Fibroblast of lung (primary cell): ENCODE measurements around the gene MGAT3. TPM values are rescaled to one million over a fixed set of nuclear protein-coding genes. Genes with fewer than 3 reads are reported as not detected.

ENCODE experiments used
- DNase-seq, 2 donors: peaks; one replicate each; pipeline versions ENCODE4 v3.0.0 to v3.0.0-alpha.2; 2010; ENCODE audit warnings: low read depth in 2 of 2
- H2AFZ ChIP-seq: 2 replicates; pipeline ENCODE4 v1.5.1; 2012; ENCODE audit warnings: low read length, control low read depth, inconsistent platforms
- H3K27ac ChIP-seq: 2 replicates; pipeline ENCODE4 v1.5.1; 2011; ENCODE audit warnings: low read length, control low read depth; ENCODE audit not compliant: insufficient read depth
- H3K27me3 ChIP-seq: 2 replicates; pipeline ENCODE4 v1.5.1; 2011; ENCODE audit warnings: mild to moderate bottlenecking, low read length; ENCODE audit not compliant: control insufficient read depth, insufficient read depth
- H3K36me3 ChIP-seq: 2 replicates; pipeline ENCODE4 v1.5.1; 2011; ENCODE audit warnings: low read length; ENCODE audit not compliant: control insufficient read depth, insufficient read depth
- H3K4me1 ChIP-seq: 2 replicates; pipeline ENCODE4 v1.5.1; 2011; ENCODE audit warnings: low read length; ENCODE audit not compliant: control insufficient read depth, insufficient read depth; ENCODE audit errors: extremely low read depth
- H3K4me2 ChIP-seq: 2 replicates; pipeline ENCODE4 v1.5.1; 2011; ENCODE audit warnings: low read length, control low read depth; ENCODE audit not compliant: insufficient read depth; ENCODE audit errors: extremely low read depth
- H3K4me3 ChIP-seq, 4 experiments: fragments of 200-600 bp in 1 of 4; sonication (generic) in 1 of 4; replicated peaks in 1 of 4; 2 replicates each; pipeline ENCODE4 v1.5.1; 2011 to 2016; ENCODE audit warnings: low read length in 4 of 4, low read depth in 3 of 4, mild to moderate bottlenecking in 3 of 4, control low read depth in 2 of 4, inconsistent platforms in 1 of 4, mixed read lengths in 1 of 4; ENCODE audit not compliant: insufficient read depth in 1 of 4; ENCODE audit errors: control extremely low read depth in 1 of 4
- H3K79me2 ChIP-seq: 2 replicates; pipeline ENCODE4 v1.5.1; 2012; ENCODE audit warnings: mild to moderate bottlenecking, low read length, inconsistent platforms; ENCODE audit not compliant: control insufficient read depth, insufficient read depth
- H3K9ac ChIP-seq: 2 replicates; pipeline ENCODE4 v1.5.1; 2011; ENCODE audit warnings: mild to moderate bottlenecking, low read length, control low read depth; ENCODE audit not compliant: insufficient read depth
- H3K9me3 ChIP-seq: 2 replicates; pipeline ENCODE4 v1.5.1; 2012; ENCODE audit warnings: low read depth, low read length; ENCODE audit not compliant: control insufficient read depth, insufficient read depth
- H4K20me1 ChIP-seq: 2 replicates; pipeline ENCODE4 v1.5.1; 2011; ENCODE audit warnings: low read length; ENCODE audit not compliant: control insufficient read depth, insufficient read depth; ENCODE audit errors: extremely low read depth
- EZH2 ChIP-seq: IDR thresholded peaks from 2 replicates; pipeline ENCODE4 v1.5.1; 2012; ENCODE audit warnings: low read length, control low read depth, mild to moderate bottlenecking; ENCODE audit errors: missing control alignments
- polyA plus RNA-seq, 2 donors: library from polyadenylated mRNA; depleted of rRNA in 1 of 2; stranded (reverse) in 1 of 2; unstranded in 1 of 2; fragments of >200 nt; gene quantifications; 2 replicates each; pipeline ENCODE4 v1.2.1, GENCODE V29; 2011 to 2012; ENCODE audit warnings: missing spikeins in 1 of 2
- total RNA-seq: library from RNA; depleted of rRNA; stranded (reverse); fragments of >200 nt; gene quantifications from 2 replicates; pipeline ENCODE4 v1.2.1, GENCODE V29; 2014
- TF ChIP-seq, protein P1 (sequence below), 2 donors: IDR thresholded peaks in 1 of 2; conservative IDR thresholded peaks in 1 of 2; 1 replicate in 1 of 2; 2 replicates in 1 of 2; pipeline ENCODE4 v1.5.1; 2011 to 2012; ENCODE audit warnings: low read length in 2 of 2, control low read depth in 1 of 2, inconsistent platforms in 1 of 2, low read depth in 1 of 2, mild to moderate bottlenecking in 1 of 2

Gene MGAT3
- total and polyA plus RNA-seq, 2 donors (not counting 1 experiment from before 2014, with no cell fraction given) = 0.09 TPM; not detected in 1

DNA sequence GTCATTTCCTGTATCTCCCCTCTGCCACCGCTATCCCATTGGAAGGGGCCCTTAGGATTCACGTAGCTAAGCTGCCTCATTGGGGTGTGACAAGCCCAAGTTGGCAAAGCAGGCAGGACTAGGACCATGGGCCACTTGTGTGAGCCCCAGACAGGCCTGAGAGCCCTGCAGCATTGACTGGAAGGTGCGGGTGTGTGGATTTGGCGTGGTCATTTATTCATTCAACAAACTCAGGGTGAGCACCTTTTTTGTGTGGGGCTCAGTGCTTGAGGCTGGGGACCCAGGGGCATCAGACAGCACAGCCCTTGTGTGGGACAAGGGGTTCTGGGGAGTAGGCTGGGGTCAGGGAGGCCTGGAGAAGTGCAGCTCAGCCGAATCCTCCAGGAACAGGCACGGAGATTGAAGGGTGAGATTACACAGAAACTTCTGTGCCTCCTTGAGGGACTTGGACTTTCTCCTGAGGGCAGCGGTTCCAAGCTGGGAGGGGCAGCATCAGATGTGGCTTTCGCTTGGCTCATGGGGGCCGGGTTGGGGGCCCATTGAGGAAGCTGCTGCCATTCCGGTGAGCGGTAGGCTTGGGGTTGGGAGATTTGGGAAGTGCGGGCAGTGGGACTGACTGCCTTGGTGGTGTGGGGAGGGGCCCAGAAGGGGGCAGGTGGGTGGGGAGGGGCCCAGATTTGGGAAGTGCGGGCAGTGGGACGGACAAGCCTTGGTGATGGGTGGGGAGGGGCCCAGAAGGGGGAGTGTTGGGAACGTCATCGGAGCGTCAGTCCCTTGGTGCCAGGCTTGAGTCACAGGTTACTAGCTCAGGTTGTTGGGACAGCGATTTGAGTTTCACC, 11.9 kb downstream of the MGAT3 start:
- no peak overlapping the region for H3K27ac ChIP-seq
- peaks cover 2% of the 10 kb centered on the region for H3K27me3 ChIP-seq
- no peaks in the 10 kb centered on the region for H4K20me1 ChIP-seq
- H2AFZ ChIP-seq = no peak overlapping the region
- no peaks in the 10 kb centered on the region for H3K79me2 ChIP-seq
- no peak overlapping the region for H3K4me3 ChIP-seq
- H3K9ac ChIP-seq = no peak overlapping the region
- no peak for TF ChIP-seq EZH2
- TF ChIP-seq, protein P1, sequence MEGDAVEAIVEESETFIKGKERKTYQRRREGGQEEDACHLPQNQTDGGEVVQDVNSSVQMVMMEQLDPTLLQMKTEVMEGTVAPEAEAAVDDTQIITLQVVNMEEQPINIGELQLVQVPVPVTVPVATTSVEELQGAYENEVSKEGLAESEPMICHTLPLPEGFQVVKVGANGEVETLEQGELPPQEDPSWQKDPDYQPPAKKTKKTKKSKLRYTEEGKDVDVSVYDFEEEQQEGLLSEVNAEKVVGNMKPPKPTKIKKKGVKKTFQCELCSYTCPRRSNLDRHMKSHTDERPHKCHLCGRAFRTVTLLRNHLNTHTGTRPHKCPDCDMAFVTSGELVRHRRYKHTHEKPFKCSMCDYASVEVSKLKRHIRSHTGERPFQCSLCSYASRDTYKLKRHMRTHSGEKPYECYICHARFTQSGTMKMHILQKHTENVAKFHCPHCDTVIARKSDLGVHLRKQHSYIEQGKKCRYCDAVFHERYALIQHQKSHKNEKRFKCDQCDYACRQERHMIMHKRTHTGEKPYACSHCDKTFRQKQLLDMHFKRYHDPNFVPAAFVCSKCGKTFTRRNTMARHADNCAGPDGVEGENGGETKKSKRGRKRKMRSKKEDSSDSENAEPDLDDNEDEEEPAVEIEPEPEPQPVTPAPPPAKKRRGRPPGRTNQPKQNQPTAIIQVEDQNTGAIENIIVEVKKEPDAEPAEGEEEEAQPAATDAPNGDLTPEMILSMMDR (conservative IDR thresholded peaks at IDR 0.05 in 1 of 2, IDR thresholded peaks at IDR 0.05 in 1 of 2; ENCODE audit: low read depth in 1 of 2, low read length in 2 of 2) = no peak
- H3K4me2 ChIP-seq = no peak overlapping the region
- H3K9me3 ChIP-seq = no peaks in the 10 kb centered on the region
- no peaks in the 10 kb centered on the region for H3K36me3 ChIP-seq
- DNase-seq = no peak
- H3K4me1 ChIP-seq = peaks cover 3% of the 10 kb centered on the region

DNA sequence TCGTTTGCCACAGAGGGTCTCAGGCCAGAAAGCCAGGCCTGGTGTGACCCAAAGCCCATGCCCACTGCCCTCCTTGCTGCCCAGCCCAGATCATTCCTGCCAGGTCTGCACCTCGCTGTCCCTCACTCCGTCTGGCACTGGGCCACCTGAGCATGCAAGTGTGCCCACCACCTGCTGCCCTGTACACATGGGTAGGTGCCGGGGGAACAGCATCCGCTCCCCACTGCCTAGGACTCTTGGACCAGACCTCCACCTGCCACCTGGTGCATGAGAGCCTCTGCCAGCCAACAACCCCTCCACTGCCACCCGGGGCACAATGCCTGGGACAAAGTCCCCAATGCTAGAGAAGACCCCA, 12.5 kb downstream of the MGAT3 start:
- Histone ChIP-seq H3K27me3 (peaks cover 2% of the 10 kb centered on the region), H3K27ac (no peak overlapping the region), H3K4me2 (no peak overlapping the region), H3K79me2 (no peaks in the 10 kb centered on the region), H3K36me3 (no peaks in the 10 kb centered on the region), H3K4me3 (no peak overlapping the region), H4K20me1 (no peaks in the 10 kb centered on the region), H2AFZ (no peak overlapping the region), H3K9ac (no peak overlapping the region), H3K9me3 (no peaks in the 10 kb centered on the region), H3K4me1 (peaks cover 3% of the 10 kb centered on the region)
- no peak for DNase-seq
- no peak for TF ChIP-seq EZH2
- TF ChIP-seq, protein P1 (conservative IDR thresholded peaks at IDR 0.05 in 1 of 2, IDR thresholded peaks at IDR 0.05 in 1 of 2; ENCODE audit: low read depth in 1 of 2, low read length in 2 of 2) = no peak

GRCh38 chr22:39469681-39470450, 13.1 kb downstream of the MGAT3 start:
- Histone ChIP-seq H3K36me3 (no peaks in the 10 kb centered on the region), H3K9me3 (no peaks in the 10 kb centered on the region), H4K20me1 (no peaks in the 10 kb centered on the region), H3K9ac (no peak overlapping the region), H3K4me1 (peaks cover 3% of the 10 kb centered on the region), H3K79me2 (no peaks in the 10 kb centered on the region), H3K27me3 (peaks cover 2% of the 10 kb centered on the region), H3K4me2 (no peak overlapping the region), H2AFZ (no peak overlapping the region), H3K4me3 (no peak overlapping the region), H3K27ac (no peak overlapping the region)
- no peak for DNase-seq
- TF ChIP-seq EZH2 = no peak
- TF ChIP-seq, protein P1 (conservative IDR thresholded peaks at IDR 0.05 in 1 of 2, IDR thresholded peaks at IDR 0.05 in 1 of 2; ENCODE audit: low read depth in 1 of 2, low read length in 2 of 2) = no peak
